ENCODE results near the gene POTEI. TPM values are rescaled to one million over a fixed set of nuclear protein-coding genes. Genes with fewer than 3 reads are reported as not detected.
"Not testable (repeated sequence)": the region's sequence is repeated elsewhere in the genome, so short reads cannot be mapped to it uniquely, and the experiment has no call there.

POTEI gene
- total and polyA plus RNA-seq, 4 donors: not detected

GRCh38 chr2:130451823-130452222 is 57.3 kb downstream of the POTEI start:
- not testable (repeated sequence) for H3K4me3 ChIP-seq (ENCODE audit: low read depth in 1 of 3, low read length in 3 of 3); H3K36me3 ChIP-seq (ENCODE audit: control insufficient read depth in 4 of 4, insufficient read depth in 3 of 4, low read depth in 1 of 4, low read length in 3 of 4); H3K27me3 ChIP-seq (ENCODE audit: control insufficient read depth in 4 of 4, insufficient read depth in 4 of 4, low read length in 3 of 4); H3K9me3 ChIP-seq (ENCODE audit: control insufficient read depth in 4 of 4, low read length in 3 of 4); H3K4me1 ChIP-seq (ENCODE audit: control insufficient read depth in 4 of 4, insufficient read depth in 4 of 4, low read length in 3 of 4); H3K27ac ChIP-seq (ENCODE audit: low read depth in 1 of 2, low read length in 2 of 2); H3K9ac ChIP-seq (ENCODE audit: low read depth in 1 of 2, low read length in 2 of 2); DNase-seq (ENCODE audit: low spot score)
- WGBS: 90% methylated on average over 10 of the region's 10 CpGs

- H3K4me1 ChIP-seq (ENCODE audit: control insufficient read depth in 4 of 4, insufficient read depth in 4 of 4, low read length in 3 of 4); H3K36me3 ChIP-seq (ENCODE audit: control insufficient read depth in 4 of 4, insufficient read depth in 3 of 4, low read depth in 1 of 4, low read length in 3 of 4); H3K9ac ChIP-seq (ENCODE audit: low read depth in 1 of 2, low read length in 2 of 2); H3K9me3 ChIP-seq (ENCODE audit: control insufficient read depth in 4 of 4, low read length in 3 of 4); H3K27ac ChIP-seq (ENCODE audit: low read depth in 1 of 2, low read length in 2 of 2); H3K4me3 ChIP-seq (ENCODE audit: low read depth in 1 of 3, low read length in 3 of 3); DNase-seq (ENCODE audit: low spot score); H3K27me3 ChIP-seq (ENCODE audit: control insufficient read depth in 4 of 4, insufficient read depth in 4 of 4, low read length in 3 of 4): not testable (repeated sequence)
- WGBS: 55% methylated on average over 3 of the region's 3 CpGs
Measured at GRCh38 chr2:130451278-130451677, 57.9 kb downstream of the POTEI start.

- H3K4me1 ChIP-seq (ENCODE audit: control insufficient read depth in 4 of 4, insufficient read depth in 4 of 4, low read length in 3 of 4); DNase-seq (ENCODE audit: low spot score); H3K9me3 ChIP-seq (ENCODE audit: control insufficient read depth in 4 of 4, low read length in 3 of 4); H3K27ac ChIP-seq (ENCODE audit: low read depth in 1 of 2, low read length in 2 of 2); H3K4me3 ChIP-seq (ENCODE audit: low read depth in 1 of 3, low read length in 3 of 3); H3K9ac ChIP-seq (ENCODE audit: low read depth in 1 of 2, low read length in 2 of 2); H3K27me3 ChIP-seq (ENCODE audit: control insufficient read depth in 4 of 4, insufficient read depth in 4 of 4, low read length in 3 of 4); H3K36me3 ChIP-seq (ENCODE audit: control insufficient read depth in 4 of 4, insufficient read depth in 3 of 4, low read depth in 1 of 4, low read length in 3 of 4): not testable (repeated sequence)
- 89% methylated on average over 5 of the region's 7 CpGs for WGBS
Measured at GRCh38 chr2:130450366-130450765, 58.8 kb downstream of the POTEI start.

GRCh38 chr2:130427631-130428030 is 81.5 kb downstream of the POTEI start:
- peak; percentile 11 to 41 for TF ChIP-seq RAD21 (IDR thresholded peaks at IDR 0.05)
- not testable (repeated sequence) for H3K9ac ChIP-seq (ENCODE audit: low read depth in 1 of 2, low read length in 2 of 2); H3K36me3 ChIP-seq (ENCODE audit: control insufficient read depth in 4 of 4, insufficient read depth in 3 of 4, low read depth in 1 of 4, low read length in 3 of 4); H3K9me3 ChIP-seq (ENCODE audit: control insufficient read depth in 4 of 4, low read length in 3 of 4); H3K27me3 ChIP-seq (ENCODE audit: control insufficient read depth in 4 of 4, insufficient read depth in 4 of 4, low read length in 3 of 4); H3K27ac ChIP-seq (ENCODE audit: low read depth in 1 of 2, low read length in 2 of 2); H3K4me1 ChIP-seq (ENCODE audit: control insufficient read depth in 4 of 4, insufficient read depth in 4 of 4, low read length in 3 of 4)
- 7% methylated on average over 34 of the region's 34 CpGs for WGBS
- DNase-seq (ENCODE audit: low spot score): peak; percentile 33
- peak overlapping the region in 1 of 3 donors; percentile 30 for H3K4me3 ChIP-seq (ENCODE audit: low read depth in 1 of 3, low read length in 3 of 3)

- not testable (repeated sequence) for H3K36me3 ChIP-seq (ENCODE audit: control insufficient read depth in 4 of 4, insufficient read depth in 3 of 4, low read depth in 1 of 4, low read length in 3 of 4); H3K27ac ChIP-seq (ENCODE audit: low read depth in 1 of 2, low read length in 2 of 2); DNase-seq (ENCODE audit: low spot score); H3K4me1 ChIP-seq (ENCODE audit: control insufficient read depth in 4 of 4, insufficient read depth in 4 of 4, low read length in 3 of 4); H3K9me3 ChIP-seq (ENCODE audit: control insufficient read depth in 4 of 4, low read length in 3 of 4); H3K9ac ChIP-seq (ENCODE audit: low read depth in 1 of 2, low read length in 2 of 2); H3K27me3 ChIP-seq (ENCODE audit: control insufficient read depth in 4 of 4, insufficient read depth in 4 of 4, low read length in 3 of 4); H3K4me3 ChIP-seq (ENCODE audit: low read depth in 1 of 3, low read length in 3 of 3)
- WGBS: 94% methylated on average over 1 of the region's 1 CpG
Measured at GRCh38 chr2:130418845-130419244, 90.3 kb downstream of the POTEI start.

- not testable (repeated sequence) for H3K36me3 ChIP-seq (ENCODE audit: control insufficient read depth in 4 of 4, insufficient read depth in 3 of 4, low read depth in 1 of 4, low read length in 3 of 4); H3K27ac ChIP-seq (ENCODE audit: low read depth in 1 of 2, low read length in 2 of 2); H3K4me1 ChIP-seq (ENCODE audit: control insufficient read depth in 4 of 4, insufficient read depth in 4 of 4, low read length in 3 of 4); H3K9ac ChIP-seq (ENCODE audit: low read depth in 1 of 2, low read length in 2 of 2); H3K9me3 ChIP-seq (ENCODE audit: control insufficient read depth in 4 of 4, low read length in 3 of 4); DNase-seq (ENCODE audit: low spot score); H3K4me3 ChIP-seq (ENCODE audit: low read depth in 1 of 3, low read length in 3 of 3); H3K27me3 ChIP-seq (ENCODE audit: control insufficient read depth in 4 of 4, insufficient read depth in 4 of 4, low read length in 3 of 4)
- WGBS: 23% methylated on average over 1 of the region's 1 CpG
Measured at GRCh38 chr2:130416693-130417092, 92.4 kb downstream of the POTEI start.

Small RNAs within 50 kb of the gene (small RNA-seq; reads per million reads assigned to genes)
- gene RF00017: not detected
- gene RNU6-473P: not detected

Other genes with a start within 250 kb of the POTEI start
- 10 to 100 TPM; 31.7 to 60.7 TPM for gene IMP4, start 166.4 kb downstream of the POTEI start, total RNA-seq
- 10 to 100 TPM; 61.8 to 95.5 TPM for gene IMP4, start 166.4 kb downstream of the POTEI start, polyA plus RNA-seq
- gene PTPN18, start 153.3 kb downstream of the POTEI start, total RNA-seq: 10 to 100 TPM; 14.0 to 28.6 TPM
- 10 to 100 TPM; 16.1 to 17.2 TPM for gene PTPN18, start 153.3 kb downstream of the POTEI start, polyA plus RNA-seq
- gene CFC1B, start 11.9 kb upstream of the POTEI start, total RNA-seq: not detected
- not detected for gene CFC1B, start 11.9 kb upstream of the POTEI start, polyA plus RNA-seq
- gene CFC1, start 90.2 kb upstream of the POTEI start, total RNA-seq: not detected
- gene CFC1, start 90.2 kb upstream of the POTEI start, polyA plus RNA-seq: not detected
- gene POTEJ, start 102.1 kb upstream of the POTEI start, total RNA-seq: not detected
- gene POTEJ, start 102.1 kb upstream of the POTEI start, polyA plus RNA-seq: not detected
- not detected for gene GPR148, start 219.7 kb upstream of the POTEI start, total RNA-seq
- not detected for gene GPR148, start 219.7 kb upstream of the POTEI start, polyA plus RNA-seq
- not detected for gene AMER3, start 246.2 kb upstream of the POTEI start, total RNA-seq
- not detected for gene AMER3, start 246.2 kb upstream of the POTEI start, polyA plus RNA-seq